PC-9 (cell line): ENCODE data around the gene PCDHGC4.

Experiments
- EZH2 ChIP-seq: fragments of 200-600 bp; sonication (generic); IDR thresholded peaks from 2 replicates; pipeline ENCODE4 v1.8.0; 2017; ENCODE audit warnings: antibody characterized with exemption, low read depth
- TF ChIP-seq, protein P1 (sequence below): fragments of 200-600 bp; sonication (generic); conservative IDR thresholded peaks from 2 replicates; pipeline ENCODE4 v1.6.1; 2017; ENCODE audit warnings: mixed run types, antibody characterized with exemption, mild to moderate bottlenecking, moderate library complexity

DNA sequence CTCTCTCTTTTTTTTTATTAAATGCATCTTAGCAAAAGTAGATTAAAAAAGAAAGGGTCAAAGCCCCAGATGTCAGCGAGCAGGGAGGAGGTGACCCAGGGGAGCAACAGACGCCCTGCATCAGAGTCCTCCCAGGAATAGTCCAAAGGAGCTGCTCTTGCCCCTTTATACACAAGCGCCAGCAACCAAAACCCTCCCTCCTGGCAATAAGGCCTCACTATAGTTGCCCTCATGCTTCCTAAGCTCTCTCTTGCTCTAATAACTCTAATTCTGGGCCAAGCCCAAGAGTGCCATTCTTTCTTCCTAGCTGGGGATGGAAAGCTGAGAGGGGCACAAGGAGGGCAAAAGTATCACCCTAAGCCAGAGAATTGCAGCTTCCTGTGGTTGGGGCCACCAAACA is 30.3 kb downstream of the PCDHGC4 start:
- TF ChIP-seq, protein P1, sequence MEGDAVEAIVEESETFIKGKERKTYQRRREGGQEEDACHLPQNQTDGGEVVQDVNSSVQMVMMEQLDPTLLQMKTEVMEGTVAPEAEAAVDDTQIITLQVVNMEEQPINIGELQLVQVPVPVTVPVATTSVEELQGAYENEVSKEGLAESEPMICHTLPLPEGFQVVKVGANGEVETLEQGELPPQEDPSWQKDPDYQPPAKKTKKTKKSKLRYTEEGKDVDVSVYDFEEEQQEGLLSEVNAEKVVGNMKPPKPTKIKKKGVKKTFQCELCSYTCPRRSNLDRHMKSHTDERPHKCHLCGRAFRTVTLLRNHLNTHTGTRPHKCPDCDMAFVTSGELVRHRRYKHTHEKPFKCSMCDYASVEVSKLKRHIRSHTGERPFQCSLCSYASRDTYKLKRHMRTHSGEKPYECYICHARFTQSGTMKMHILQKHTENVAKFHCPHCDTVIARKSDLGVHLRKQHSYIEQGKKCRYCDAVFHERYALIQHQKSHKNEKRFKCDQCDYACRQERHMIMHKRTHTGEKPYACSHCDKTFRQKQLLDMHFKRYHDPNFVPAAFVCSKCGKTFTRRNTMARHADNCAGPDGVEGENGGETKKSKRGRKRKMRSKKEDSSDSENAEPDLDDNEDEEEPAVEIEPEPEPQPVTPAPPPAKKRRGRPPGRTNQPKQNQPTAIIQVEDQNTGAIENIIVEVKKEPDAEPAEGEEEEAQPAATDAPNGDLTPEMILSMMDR: no peak
- TF ChIP-seq EZH2: no peak
